GM18867 (cell line): ENCODE measurements around the gene LY86.
"Not testable (repeated sequence)": the region's sequence is repeated elsewhere in the genome, so short reads cannot be mapped to it uniquely, and the experiment has no call there.

ENCODE experiments used
- ATAC-seq: cut with Tn5 transposase; IDR thresholded peaks from one replicate; pipeline ENCODE4 v1.9.1; 2021; ENCODE audit warnings: mild to moderate bottlenecking, moderate library complexity; ENCODE audit not compliant: unreplicated experiment

The LY86 gene

GRCh38 chr6:6595025-6595424, 6.5 kb downstream of the LY86 start:
- ATAC-seq = no peak

DNA sequence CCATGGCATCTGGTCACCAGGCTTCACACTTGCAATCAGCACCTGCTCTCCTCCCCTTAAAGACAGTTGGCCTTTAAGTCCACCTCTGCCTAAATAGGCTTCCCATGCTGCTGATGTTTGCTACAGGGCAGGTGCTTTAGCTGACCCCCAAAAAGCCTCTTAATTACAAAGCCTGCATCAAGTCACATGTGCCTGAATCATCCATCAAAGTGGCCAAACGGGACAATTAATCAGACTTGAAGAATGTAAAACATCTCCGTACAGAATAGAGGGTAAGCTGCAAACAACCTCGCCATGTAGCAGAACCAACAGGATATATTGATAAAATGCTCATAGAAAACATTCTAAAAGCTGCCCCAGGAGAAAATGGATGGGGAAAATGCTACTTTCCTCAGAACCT, 7.4 kb downstream of the LY86 start:
- ATAC-seq = no peak

DNA sequence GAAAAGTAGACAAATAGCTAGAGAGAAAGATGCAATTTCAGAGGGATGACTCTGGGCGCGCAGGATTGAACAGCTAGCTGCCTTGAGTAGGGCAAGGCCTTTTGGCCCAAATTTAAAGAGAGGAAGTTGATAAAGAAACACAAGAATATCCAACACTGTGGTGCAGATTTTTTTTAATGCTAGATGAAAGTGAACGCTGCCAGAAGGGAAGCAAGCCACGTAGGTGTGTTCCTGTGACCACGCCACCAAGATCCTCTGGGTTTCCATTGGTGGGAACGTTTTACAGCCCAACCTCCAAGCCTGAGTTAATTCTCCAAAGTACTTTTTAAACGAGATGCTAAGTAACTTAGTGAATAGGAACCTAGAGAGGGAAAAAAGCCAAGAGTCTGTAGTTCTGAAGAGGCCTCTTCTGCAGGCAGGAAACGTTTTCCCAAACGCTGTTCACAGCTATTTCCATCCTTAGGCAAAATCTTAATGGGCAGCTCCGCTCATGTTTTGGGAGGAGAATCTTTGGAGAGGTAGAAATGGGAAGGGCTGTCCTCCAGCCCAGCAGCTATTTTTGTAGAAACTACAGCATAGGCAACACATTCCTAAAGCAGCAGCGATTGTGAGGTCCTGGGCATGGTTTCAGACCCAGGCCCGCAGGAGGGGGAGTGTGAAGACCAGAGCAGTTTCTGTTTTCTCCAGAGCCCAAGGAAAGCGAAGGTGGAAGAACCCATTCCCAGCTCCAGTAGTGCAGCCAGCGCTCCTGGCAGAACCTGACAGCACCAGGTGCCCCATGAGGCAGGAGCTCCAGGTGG, 8.2 kb downstream of the LY86 start:
- ATAC-seq = no peak

DNA sequence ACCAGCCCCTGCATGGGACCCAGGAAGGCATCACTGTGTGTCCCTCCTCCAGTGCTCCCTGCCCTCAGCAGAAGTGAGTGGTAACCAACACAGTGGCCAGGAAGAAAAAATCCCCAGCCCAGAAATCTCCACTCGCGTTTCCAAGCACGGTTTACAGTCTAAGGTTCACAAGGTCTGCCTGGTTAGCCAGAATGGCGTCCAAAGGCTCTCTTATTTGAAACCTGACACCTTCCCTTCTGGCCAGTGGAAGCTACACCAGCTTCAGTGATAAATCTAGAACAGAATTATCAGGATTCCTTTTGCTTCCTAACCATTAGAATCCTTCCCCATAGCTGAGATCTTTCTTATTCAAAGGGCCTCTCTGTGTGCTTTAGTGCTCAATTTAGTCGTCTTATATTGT, 9.2 kb downstream of the LY86 start:
- ATAC-seq = no peak

- no peak for ATAC-seq
Observed at GRCh38 chr6:6599468-6599873, 11.0 kb downstream of the LY86 start.

GRCh38 chr6:6600875-6601274, 12.4 kb downstream of the LY86 start:
- ATAC-seq = no peak

DNA sequence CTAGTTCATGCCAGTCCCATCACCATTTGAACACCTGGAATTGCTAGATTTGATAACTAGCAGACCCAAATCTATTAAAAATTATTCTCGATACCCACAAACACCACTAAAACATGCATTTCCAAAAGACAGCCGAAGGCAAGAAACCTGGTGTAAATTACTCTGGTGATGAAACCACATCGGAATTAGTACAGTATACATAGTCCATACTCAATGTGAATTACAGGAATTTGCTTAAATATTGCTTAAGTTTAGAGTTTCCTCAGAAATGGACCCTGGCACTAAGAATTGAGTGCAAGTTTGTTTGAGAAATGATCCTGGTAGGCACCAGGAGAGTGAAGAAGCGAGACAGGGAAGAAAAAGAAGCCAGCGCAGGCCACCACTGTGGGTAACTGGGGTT, 13.7 kb downstream of the LY86 start:
- no peak for ATAC-seq

DNA sequence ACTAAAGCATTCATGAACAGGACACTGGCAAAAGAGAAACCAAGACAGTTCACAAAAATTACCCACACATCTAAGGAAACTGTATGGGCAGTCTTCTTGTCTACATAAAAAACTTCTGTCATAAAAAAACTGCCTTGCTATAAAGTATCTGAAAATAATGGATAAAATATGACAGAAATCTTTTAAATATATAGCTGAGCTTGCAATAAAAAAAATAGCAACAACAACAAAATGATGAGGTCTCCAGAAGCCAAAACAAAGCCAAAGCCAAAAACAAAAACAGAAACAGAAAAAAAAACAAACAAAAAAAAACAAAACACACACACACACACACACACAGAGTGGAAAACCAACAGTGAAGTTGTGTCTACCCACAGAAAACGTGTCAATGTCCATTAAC, 14.8 kb downstream of the LY86 start:
- no peak for ATAC-seq

DNA sequence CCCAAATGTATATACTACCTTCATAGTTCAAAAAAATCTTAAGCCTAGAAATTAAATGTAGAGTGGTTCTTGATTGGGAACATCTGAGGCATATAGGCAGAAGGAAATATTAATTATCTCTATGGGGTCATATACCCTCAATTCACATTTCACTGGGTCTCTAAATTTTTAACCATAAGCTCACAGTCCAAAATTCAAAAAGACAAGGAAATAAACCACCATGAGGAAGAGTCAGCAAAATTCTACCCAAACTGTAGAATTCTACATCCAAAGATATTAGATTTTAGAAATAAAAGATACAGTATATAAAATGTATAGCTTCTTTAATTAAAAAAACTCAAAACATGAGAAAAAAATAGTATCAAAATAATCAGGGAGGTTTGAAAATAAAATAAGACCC, 15.5 kb downstream of the LY86 start:
- ATAC-seq = no peak

DNA sequence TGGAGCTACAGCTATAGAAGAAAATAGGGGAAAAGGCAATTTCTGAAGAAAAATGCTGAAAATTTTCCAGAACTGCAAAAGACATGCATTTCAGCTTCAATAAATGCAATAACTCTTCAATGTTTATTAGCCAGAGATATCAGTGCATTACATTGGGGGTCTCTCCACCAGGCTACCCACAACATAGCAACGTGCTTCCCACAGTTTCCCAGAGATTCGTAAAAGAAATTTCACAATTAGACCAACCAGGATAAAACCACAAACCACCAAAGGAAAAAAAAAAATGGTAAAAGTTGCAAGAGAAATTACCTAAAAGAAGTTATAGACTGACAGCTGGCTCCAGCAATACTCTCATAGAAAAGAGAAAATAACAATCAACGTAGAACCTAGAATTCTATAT, 16.0 kb downstream of the LY86 start:
- no peak for ATAC-seq

DNA sequence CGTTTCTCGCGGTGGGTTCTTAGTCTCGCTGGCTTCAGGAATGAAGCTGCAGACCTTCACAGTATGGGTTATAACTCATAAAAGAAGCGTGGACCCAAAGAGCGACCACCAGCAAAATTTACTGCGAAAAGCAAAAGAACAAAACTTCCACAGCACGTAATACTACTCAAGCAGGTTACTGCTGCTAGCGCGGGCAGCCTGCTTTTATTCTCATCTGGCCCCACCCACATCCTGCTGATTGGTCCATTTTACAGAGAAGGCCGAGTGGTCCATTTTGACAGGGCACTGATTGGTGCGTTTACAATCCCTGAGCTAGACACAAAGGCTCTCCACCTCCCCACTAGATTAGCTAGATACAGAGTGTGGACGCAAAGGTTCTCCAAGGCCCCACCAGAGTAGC, 17.4 kb downstream of the LY86 start:
- no peak for ATAC-seq

DNA sequence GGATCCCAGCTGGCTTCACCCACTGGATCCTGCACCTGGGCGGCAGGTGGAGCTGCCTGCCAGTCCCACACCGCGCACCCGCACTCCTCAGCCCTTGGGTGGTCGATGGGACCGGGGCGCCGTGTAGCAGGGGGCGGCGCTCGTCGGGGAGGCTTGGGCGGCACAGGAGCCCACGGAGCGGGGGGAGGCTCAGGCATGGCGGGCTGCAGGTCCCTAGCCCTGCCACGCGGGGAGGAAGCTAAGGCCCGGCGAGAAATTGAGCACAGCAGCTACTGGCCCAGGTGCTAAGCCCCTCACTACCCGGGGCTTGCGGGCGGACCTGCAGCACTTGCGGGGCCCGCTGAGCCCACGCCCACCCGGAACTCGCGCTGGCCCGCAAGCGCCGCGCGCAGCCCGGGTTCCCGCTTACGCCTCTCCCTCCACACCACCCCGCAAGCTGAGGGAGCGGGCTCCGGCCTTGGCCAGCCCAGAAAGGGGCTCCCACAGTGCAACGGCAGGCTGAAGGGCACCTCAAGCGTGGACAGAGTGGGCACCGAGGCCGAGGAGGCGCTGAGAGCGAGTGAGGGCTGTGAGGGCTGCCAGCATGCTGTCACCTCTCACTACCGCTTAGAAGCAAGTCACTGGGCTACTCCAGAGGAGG, 18.0 kb downstream of the LY86 start:
- ATAC-seq = not testable (repeated sequence)

DNA sequence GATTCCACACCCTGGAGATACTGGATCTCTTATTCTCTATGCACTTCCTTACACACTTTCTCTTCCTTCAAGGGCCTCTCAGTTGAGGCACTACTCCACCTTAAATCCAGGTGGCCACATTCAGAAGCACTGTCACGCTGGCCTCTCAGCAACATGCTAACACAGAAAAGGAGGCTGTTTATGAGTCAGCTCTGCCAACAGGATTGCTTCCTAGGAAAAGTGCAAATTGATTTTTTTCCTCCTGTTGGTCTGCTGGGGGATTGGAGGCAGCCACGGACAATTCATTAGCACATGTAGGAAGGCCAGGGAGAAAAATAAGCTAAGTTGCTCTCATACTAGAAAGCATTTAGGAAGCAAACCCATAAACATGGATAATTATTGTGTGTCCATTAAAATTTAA, 20.9 kb downstream of the LY86 start:
- no peak for ATAC-seq

DNA sequence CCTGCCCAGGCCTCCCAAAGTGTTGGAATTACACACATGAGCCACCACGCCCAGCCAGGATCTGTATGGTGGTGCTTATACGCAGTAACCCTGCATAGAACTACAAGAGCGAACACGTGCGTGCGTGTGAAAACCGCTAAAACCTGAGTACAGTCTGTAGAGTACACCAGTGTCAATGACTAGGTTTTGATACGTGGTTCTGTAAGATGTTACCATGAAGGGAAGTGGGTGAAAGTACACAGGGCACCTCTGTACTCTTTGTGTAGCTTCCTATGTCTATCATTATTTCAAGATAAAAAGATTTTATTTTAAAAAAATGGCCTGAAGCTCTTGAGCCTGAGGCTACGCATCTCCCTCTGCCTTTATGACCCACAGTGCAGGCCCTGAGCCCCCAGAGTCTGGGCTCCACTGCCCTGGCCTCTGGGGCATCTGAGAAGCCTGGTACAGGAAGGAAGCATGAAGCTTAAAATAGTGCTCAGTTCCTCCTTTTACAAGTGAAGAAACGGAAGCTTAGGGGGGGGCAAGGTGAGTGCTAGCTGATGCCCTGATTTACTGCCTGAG, 21.6 kb downstream of the LY86 start:
- ATAC-seq = peak; percentile 91

- ATAC-seq = no peak
Observed at GRCh38 chr6:6611486-6611885, 23.0 kb downstream of the LY86 start.

GRCh38 chr6:6612308-6612707, 23.8 kb downstream of the LY86 start:
- ATAC-seq = no peak

DNA sequence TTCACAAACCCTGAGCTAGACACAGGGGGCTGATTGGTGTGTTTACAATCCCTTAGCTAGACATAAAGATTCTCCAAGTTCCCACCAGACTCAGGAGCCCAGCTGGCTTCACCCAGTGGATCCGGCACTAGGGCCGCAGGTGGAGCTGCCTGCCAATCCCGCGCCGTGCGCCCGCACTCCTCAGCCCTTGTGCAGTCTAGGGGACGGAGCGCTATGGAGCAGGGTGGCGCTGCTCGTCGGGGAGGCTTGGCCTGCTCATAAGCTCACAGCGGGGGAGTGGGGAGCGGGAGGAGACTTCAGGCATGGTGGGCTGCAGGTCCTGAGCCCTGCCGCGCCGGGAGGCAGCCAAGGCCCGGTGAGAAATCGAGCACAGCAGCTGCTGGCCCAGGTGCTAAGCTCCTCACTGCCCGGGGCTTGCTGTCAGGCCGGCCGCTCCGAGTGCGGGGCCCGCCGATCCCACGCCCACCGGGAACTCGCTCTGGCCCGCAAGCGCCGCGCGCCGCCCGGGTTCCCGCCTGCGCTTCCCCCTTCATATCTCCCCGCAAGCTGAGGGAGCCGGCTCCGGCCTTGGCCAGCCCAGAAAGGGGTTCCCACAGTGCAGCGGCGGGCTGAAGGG, 24.7 kb downstream of the LY86 start:
- ATAC-seq = not testable (repeated sequence)

- no peak for ATAC-seq
Observed at GRCh38 chr6:6614096-6614982, 25.8 kb downstream of the LY86 start.

DNA sequence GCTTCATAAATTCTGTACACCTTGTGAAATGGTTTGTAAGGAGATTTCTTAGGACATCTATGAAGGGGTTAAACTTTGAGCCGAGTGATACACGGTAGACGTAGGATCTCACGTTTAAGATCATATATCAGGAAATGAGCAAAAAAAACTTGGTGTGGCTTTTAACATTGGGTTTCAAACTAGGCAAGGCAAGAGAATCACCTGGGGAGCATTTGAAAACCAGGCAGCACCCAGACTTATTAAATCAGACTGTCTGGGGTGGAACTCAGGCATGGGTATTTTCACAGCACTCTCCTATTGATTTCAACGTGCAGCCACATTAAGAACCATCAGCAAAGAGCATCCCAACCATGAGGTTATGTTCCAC, 26.4 kb downstream of the LY86 start:
- no peak for ATAC-seq

DNA sequence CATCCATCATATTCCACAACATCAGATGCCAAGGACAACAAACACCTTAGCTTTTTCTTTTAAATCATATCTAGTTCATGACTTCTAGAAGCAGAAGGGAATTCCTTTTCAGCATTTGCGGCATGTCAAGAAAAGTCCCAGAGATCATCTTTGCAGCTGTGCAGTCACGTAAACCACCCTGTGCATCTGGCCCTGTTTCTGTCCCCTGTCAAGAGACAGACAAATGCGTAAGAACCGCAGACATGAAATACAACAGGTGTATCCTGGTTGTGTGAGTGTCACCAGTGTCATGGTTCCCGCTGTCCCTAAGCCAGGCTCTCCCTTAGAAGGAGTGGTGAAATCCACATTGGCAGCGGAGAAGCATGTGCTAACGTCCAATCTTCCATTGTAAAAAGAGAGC, 28.1 kb downstream of the LY86 start:
- no peak for ATAC-seq
